ENCODE results near the gene C19orf81.

C19orf81 gene

DNA sequence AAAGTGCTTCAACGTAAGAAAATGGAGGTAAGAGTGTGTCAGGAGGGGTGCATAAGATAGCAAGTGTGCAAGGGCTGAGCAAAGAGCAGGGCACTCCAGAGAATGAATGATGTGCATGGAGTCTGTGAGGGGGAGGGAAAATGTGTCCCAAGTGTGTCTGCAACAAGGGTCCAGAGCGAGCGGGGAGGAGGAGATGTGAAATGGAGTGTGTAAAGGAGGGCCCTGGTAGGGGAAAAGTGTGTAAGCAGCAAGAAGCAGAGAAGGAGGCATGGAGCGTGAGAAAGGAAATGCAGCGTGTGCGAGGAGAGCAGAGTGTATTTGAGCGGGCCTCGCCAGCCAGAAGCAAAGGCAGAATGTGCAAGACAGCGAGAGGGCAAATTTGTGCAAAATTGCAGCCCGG lies 11.8 kb downstream of the C19orf81 start:
- TF ChIP-seq, protein P1, sequence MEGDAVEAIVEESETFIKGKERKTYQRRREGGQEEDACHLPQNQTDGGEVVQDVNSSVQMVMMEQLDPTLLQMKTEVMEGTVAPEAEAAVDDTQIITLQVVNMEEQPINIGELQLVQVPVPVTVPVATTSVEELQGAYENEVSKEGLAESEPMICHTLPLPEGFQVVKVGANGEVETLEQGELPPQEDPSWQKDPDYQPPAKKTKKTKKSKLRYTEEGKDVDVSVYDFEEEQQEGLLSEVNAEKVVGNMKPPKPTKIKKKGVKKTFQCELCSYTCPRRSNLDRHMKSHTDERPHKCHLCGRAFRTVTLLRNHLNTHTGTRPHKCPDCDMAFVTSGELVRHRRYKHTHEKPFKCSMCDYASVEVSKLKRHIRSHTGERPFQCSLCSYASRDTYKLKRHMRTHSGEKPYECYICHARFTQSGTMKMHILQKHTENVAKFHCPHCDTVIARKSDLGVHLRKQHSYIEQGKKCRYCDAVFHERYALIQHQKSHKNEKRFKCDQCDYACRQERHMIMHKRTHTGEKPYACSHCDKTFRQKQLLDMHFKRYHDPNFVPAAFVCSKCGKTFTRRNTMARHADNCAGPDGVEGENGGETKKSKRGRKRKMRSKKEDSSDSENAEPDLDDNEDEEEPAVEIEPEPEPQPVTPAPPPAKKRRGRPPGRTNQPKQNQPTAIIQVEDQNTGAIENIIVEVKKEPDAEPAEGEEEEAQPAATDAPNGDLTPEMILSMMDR (IDR thresholded peaks at IDR 0.05; ENCODE audit: insufficient read depth, low read depth, low read length, missing control alignments), result no peak
- no peak for DNase-seq (ENCODE audit: low read depth)
- H3K4me3 ChIP-seq (ENCODE audit: low read length), result no peak overlapping the region

DNA sequence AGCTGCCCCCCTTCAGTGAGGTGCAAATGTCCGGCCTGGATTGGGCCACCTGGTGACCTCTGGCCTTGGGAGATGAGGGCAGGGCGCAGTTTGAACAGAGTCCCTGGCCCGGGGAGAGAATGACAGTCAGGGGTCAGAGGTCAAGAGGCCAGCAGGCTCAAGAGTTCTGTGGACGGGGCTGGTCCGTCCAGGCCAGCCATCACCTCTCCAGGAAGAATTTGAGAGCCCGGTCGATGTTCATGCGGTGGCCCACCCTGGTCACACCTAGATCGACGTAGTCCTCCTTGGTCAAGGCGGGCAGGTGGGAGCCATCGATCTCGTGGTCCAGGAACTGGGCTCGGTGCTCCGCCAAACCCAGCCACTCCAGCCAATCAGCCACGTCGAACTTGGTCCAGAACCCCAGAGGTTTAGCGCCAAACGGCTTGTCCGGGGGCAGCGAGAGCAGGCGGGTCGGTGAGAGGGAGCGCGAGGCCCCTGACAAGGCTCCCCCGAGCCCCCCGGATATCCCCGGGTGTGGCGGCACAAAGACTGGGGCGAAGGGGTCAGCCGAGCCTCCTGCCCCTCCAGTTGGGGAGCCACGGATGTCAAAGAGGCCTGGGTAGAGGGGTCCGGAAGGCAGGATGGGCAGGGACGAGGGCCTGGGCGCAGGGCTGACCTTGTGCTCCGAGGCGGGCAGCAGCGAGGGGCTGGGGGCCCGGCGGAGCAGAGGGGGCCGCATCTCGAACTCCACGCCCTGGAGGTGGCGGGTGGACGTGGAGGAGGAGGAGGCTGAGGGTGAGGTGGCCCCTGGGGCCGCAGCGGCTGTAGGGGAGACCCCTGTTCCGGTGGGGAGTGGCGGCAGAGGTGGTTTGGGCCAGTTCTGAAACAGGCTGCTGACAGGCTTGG lies 12.8 kb downstream of the C19orf81 start:
- TF ChIP-seq, protein P1 (IDR thresholded peaks at IDR 0.05; ENCODE audit: insufficient read depth, low read depth, low read length, missing control alignments), result no peak
- no peak for DNase-seq (ENCODE audit: low read depth)
- H3K4me3 ChIP-seq (ENCODE audit: low read length), result no peak overlapping the region

DNA sequence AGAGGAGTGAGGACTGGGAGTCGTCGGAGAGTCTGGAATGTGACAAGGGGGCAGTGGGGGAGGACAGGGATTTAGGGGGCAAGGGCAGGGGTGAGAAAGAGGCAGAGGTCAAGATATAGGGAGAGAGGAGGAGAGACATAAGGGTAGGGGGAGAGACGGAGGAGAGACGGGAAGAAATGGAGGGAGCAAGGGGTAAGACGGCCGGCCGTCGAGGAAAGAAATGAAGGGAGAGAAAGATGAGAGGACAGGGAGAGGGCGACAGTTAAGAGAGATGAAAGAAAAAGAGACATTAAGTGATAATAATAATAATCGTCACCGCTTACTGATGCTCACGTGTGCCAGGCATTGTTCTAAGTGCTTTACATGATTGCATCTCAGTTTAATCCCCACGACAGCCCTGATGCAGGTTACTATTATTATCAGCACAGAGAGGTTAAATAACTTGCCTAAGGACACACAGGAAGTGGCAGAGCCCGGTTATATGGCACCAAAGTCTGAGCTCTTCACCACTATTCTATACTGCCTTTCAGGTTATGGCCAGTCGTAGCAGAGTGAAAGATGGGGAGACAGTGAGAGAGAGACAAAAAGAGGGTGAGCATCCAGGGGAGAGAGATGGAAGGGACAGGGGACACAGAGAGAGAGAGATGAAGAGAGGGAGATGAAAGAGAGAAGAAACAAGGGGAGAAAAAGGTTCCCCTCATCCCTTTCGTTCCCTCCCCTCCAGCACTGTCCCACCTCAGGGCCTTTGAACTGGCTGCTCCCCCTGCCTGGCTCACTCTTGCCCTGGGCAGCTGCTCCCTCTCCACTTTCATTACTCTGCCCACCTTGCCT lies 13.6 kb downstream of the C19orf81 start:
- no peak for DNase-seq (ENCODE audit: low read depth)
- TF ChIP-seq, protein P1 (IDR thresholded peaks at IDR 0.05; ENCODE audit: insufficient read depth, low read depth, low read length, missing control alignments), result no peak
- H3K4me3 ChIP-seq (ENCODE audit: low read length), result no peak overlapping the region

DNA sequence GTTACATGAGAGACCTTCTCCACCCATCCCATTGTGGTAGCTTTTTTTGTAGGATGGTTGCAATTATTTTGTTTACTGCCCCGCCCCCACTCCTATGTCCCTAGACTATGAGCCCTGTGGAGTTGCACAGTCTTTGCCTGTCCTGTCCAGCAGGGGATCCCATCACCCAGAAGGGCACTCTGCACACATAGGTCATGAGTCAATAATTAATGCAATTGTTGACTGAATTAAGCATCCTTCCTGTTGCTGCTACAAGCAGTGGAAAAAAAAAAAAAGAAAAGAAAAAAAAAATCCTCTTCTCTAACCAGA lies 14.2 kb downstream of the C19orf81 start:
- TF ChIP-seq, protein P1 (IDR thresholded peaks at IDR 0.05; ENCODE audit: insufficient read depth, low read depth, low read length, missing control alignments), result no peak
- H3K4me3 ChIP-seq (ENCODE audit: low read length), result no peak overlapping the region
- DNase-seq (ENCODE audit: low read depth), result no peak

DNA sequence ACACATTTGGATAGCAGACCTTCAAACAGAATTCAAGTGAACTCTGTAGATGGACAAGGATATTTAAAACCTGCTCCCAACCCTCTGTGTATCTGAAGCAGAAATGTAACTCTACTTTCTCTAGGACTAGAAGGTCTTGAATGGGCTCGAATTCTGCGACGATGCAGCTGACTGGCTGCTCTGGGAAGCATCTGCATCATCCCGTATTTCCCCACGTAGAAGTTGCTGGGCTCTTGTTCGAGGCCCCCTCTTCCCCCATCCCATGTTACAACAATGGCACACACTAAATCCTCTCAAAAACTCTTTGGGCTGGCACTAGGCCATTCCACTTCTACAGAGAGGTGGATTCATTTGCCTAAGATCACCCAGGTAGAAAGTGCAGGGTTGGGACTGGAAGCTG lies 15.0 kb downstream of the C19orf81 start:
- DNase-seq (ENCODE audit: low read depth), result no peak
- H3K4me3 ChIP-seq (ENCODE audit: low read length), result no peak overlapping the region
- TF ChIP-seq, protein P1 (IDR thresholded peaks at IDR 0.05; ENCODE audit: insufficient read depth, low read depth, low read length, missing control alignments), result no peak

DNA sequence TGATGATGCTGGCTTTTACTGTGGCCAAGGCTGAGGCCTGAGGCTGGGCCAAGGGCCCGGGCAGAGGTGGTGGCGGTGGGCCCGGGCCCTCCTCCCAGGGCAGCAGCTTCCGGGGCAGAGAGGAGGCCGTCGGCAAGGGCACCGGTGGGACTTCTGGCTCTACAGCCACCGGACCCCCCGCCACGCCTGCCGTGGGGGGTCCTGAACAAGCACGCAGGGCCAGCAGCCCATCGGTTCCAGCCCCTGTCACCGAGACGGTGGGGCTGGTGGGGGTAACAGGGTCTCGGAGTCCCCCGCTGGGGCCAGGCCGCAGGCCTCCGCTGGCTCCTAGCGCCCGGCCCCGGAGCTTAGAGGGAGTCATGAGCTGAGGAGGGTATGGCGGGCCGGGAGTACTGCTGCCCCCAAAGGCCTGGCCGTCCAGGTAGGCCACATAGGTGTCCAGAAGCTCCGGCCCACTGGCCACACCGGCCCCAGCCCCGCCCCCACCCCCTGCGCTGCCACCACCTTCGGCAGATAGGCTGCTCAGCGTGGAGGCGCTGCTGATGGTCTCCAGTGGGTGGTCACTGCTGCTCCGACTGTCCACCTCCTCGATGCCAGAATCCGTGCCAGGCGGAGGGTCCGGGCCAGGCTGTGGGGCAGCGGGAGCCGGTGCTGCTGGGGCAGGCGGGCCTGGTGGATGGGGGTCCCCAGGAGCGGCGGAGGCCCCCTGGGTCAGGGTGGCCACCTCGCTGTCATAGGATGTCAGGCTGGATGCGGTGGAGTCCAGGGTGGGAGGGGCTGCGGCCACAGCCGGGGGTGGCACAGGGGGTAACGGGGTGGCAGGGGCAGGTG lies 17.3 kb downstream of the C19orf81 start:
- no peak overlapping the region for H3K4me3 ChIP-seq (ENCODE audit: low read length)
- no peak for DNase-seq (ENCODE audit: low read depth)
- TF ChIP-seq, protein P1 (IDR thresholded peaks at IDR 0.05; ENCODE audit: insufficient read depth, low read depth, low read length, missing control alignments), result no peak
